Keratinocyte (primary cell): Measurements from ENCODE around the gene SLC52A1. TPM values are rescaled to one million over a fixed set of nuclear protein-coding genes. Genes with fewer than 3 reads are reported as not detected.

Experiments used
- DNase-seq: peaks from one replicate; pipeline ENCODE4 v3.0.0-alpha.2; 2011; ENCODE audit warnings: low read depth, missing footprints, low spot score
- FAIRE-seq: peaks from 2 replicates; lab custom pipeline; 2011; peaks lifted over from hg19 to GRCh38; lab: Jason Lieb, UNC
- H2AFZ ChIP-seq: 2 replicates; pipeline ENCODE4 v1.6.0; 2012; ENCODE audit warnings: low read length, control low read depth, inconsistent platforms; ENCODE audit not compliant: control insufficient read depth
- H3K27ac ChIP-seq: 2 replicates; pipeline ENCODE4 v1.5.1; 2011; ENCODE audit warnings: low read length; ENCODE audit not compliant: control insufficient read depth, insufficient read depth
- H3K27me3 ChIP-seq: 3 replicates; pipeline ENCODE4 v1.6.0; 2011; ENCODE audit warnings: low read length; ENCODE audit not compliant: control insufficient read depth, insufficient read depth; ENCODE audit errors: extremely low read depth
- H3K36me3 ChIP-seq, 2 experiments: 2 replicates in 1 of 2; 3 replicates in 1 of 2; pipeline ENCODE4 v1.5.1; 2011; ENCODE audit warnings: low read length in 2 of 2, mild to moderate bottlenecking in 1 of 2; ENCODE audit not compliant: control insufficient read depth in 2 of 2, insufficient read depth in 2 of 2; ENCODE audit errors: extremely low read depth in 1 of 2
- H3K4me1 ChIP-seq: 3 replicates; pipeline ENCODE4 v1.5.1; 2011; ENCODE audit warnings: low read length; ENCODE audit not compliant: control insufficient read depth, insufficient read depth; ENCODE audit errors: extremely low read depth
- H3K4me2 ChIP-seq: 3 replicates; pipeline ENCODE4 v1.6.0; 2011; ENCODE audit warnings: low read depth, low read length; ENCODE audit not compliant: control insufficient read depth, insufficient read depth; ENCODE audit errors: extremely low read depth
- H3K4me3 ChIP-seq, 3 experiments: fragments of 200-600 bp in 1 of 3; sonication (generic) in 1 of 3; 2 replicates in 2 of 3; 3 replicates in 1 of 3; pipeline ENCODE4 v1.5.1; 2011 to 2016; ENCODE audit warnings: low read length in 3 of 3, mild to moderate bottlenecking in 3 of 3, control low read depth in 2 of 3, inconsistent platforms in 1 of 3, low read depth in 1 of 3, mixed read lengths in 1 of 3, mixed run types in 1 of 3, moderate library complexity in 1 of 3; ENCODE audit not compliant: control insufficient read depth in 2 of 3, insufficient read depth in 2 of 3; ENCODE audit errors: extremely low read depth in 1 of 3
- H3K79me2 ChIP-seq: 2 replicates; pipeline ENCODE4 v1.6.0; 2012; ENCODE audit warnings: low read length; ENCODE audit not compliant: control insufficient read depth, insufficient read depth
- H3K9ac ChIP-seq: 3 replicates; pipeline ENCODE4 v1.6.0; 2011; ENCODE audit warnings: low read length; ENCODE audit not compliant: control insufficient read depth, insufficient read depth; ENCODE audit errors: extremely low read depth
- H3K9me1 ChIP-seq: 3 replicates; pipeline ENCODE4 v1.6.0; 2011; ENCODE audit warnings: low read length; ENCODE audit not compliant: control insufficient read depth, insufficient read depth; ENCODE audit errors: extremely low read depth
- H3K9me3 ChIP-seq: 2 replicates; pipeline ENCODE4 v1.5.1; 2012; ENCODE audit warnings: low read depth, low read length; ENCODE audit not compliant: control insufficient read depth
- H4K20me1 ChIP-seq: 3 replicates; pipeline ENCODE4 v1.6.0; 2011; ENCODE audit warnings: low read length; ENCODE audit not compliant: control insufficient read depth, insufficient read depth; ENCODE audit errors: extremely low read depth
- EZH2 ChIP-seq: IDR thresholded peaks from one replicate; pipeline ENCODE4 v1.6.1; 2012; ENCODE audit warnings: inconsistent platforms, mild to moderate bottlenecking, low read length, moderate library complexity
- dilution Hi-C: fragments of 300-500 bp; cut with MboI; formaldehyde crosslinking; loops from one replicate; pipeline ENCODE4 v1.7.0; 2020; ENCODE audit warnings: low sequenced_read_pairs; ENCODE audit not compliant: extremely low pct_ligation_motif_present
- polyA plus RNA-seq, 5 experiments: library from polyadenylated mRNA; depleted of rRNA in 3 of 5; stranded (reverse) in 3 of 5; stranded (forward) in 1 of 5; unstranded in 1 of 5; fragments of >200 nt; gene quantifications; 1 replicate in 1 of 5; 2 replicates in 3 of 5; 3 replicates in 1 of 5; pipeline versions ENCODE4 v1.2.1 to v1.2.3, GENCODE V29; 2011 to 2012; ENCODE audit warnings: missing spikeins in 2 of 5, low read depth in 1 of 5, low replicate concordance in 1 of 5
- TF ChIP-seq, protein P1 (sequence below), 3 experiments: IDR thresholded peaks in 1 of 3; conservative IDR thresholded peaks in 1 of 3; optimal IDR thresholded peaks in 1 of 3; 2 replicates in 2 of 3; 3 replicates in 1 of 3; pipeline versions ENCODE3 to v1.5.1; 2011; ENCODE audit warnings: low read length in 3 of 3, mild to moderate bottlenecking in 3 of 3, moderate library complexity in 2 of 3, control low read depth in 1 of 3, inconsistent platforms in 1 of 3; ENCODE audit not compliant: insufficient read depth in 2 of 3; ENCODE audit errors: extremely low read depth in 1 of 3

SLC52A1 gene
- polyA plus RNA-seq, 1 donor (not counting 4 experiments of a cell fraction or from before 2014, with no cell fraction given), result 0.21 TPM

DNA sequence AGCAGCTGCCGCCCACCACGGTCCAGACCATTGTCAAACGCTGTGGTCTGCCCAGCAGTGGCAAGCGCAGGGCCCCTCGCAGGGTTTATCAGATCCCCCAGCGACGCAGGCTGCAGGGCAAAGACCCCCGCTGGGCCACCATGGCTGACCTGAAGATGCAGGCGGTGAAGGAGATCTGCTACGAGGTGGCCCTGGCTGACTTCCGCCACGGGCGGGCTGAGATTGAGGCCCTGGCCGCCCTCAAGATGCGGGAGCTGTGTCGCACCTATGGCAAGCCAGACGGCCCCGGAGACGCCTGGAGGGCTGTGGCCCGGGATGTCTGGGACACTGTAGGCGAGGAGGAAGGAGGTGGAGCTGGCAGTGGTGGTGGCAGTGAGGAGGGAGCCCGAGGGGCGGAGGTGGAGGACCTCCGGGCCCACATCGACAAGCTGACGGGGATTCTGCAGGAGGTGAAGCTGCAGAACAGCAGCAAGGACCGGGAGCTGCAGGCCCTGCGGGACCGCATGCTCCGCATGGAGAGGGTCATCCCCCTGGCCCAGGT lies 13.0 kb downstream of the SLC52A1 start:
- Histone ChIP-seq H3K4me1 (peaks cover 4% of the 10 kb centered on the region), H3K9me1 (no peaks in the 10 kb centered on the region), H4K20me1 (no peaks in the 10 kb centered on the region), H3K27me3 (no peaks in the 10 kb centered on the region), H3K36me3 (peaks cover 33 to 50% of the 10 kb centered on the region in 2 experiments), H3K27ac (no peak overlapping the region), H2AFZ (no peak overlapping the region), H3K4me3 (no peak overlapping the region), H3K9ac (no peak overlapping the region), H3K9me3 (no peaks in the 10 kb centered on the region), H3K4me2 (no peak overlapping the region), H3K79me2 (no peaks in the 10 kb centered on the region)
- FAIRE-seq (no peak), DNase-seq (no peak)
- TF ChIP-seq, protein P1, sequence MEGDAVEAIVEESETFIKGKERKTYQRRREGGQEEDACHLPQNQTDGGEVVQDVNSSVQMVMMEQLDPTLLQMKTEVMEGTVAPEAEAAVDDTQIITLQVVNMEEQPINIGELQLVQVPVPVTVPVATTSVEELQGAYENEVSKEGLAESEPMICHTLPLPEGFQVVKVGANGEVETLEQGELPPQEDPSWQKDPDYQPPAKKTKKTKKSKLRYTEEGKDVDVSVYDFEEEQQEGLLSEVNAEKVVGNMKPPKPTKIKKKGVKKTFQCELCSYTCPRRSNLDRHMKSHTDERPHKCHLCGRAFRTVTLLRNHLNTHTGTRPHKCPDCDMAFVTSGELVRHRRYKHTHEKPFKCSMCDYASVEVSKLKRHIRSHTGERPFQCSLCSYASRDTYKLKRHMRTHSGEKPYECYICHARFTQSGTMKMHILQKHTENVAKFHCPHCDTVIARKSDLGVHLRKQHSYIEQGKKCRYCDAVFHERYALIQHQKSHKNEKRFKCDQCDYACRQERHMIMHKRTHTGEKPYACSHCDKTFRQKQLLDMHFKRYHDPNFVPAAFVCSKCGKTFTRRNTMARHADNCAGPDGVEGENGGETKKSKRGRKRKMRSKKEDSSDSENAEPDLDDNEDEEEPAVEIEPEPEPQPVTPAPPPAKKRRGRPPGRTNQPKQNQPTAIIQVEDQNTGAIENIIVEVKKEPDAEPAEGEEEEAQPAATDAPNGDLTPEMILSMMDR (optimal IDR thresholded peaks at IDR 0.05 in 1 of 3, IDR thresholded peaks at IDR 0.05 in 1 of 3, conservative IDR thresholded peaks at IDR 0.05 in 1 of 3; ENCODE audit: extremely low read depth in 1 of 3, insufficient read depth in 2 of 3, low read length in 3 of 3), result no peak
- no peak for TF ChIP-seq EZH2
- dilution Hi-C loops, result no loop called here

DNA sequence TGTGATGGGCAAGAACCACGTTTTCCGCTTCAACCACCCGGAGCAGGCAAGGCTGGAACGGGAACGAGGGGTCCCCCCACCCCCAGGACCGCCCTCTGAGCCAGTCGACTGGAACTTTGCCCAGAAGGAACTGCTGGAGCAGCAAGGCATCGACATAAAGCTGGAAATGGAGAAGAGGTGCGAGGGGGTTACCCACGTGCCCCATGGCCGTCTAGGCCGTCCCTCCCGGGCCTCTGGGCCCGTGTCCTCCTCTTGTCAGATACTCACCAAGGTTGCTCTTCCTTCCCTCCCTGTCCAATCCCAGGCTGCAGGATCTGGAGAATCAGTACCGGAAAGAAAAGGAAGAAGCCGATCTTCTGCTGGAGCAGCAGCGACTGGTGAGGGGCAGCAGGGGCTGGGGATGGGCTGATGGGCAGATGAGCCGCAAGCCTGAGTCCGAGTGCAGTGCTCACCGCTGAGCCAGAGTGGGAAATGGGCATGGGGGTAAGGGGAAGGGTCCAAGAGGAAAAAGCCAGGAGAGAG lies 14.7 kb downstream of the SLC52A1 start:
- FAIRE-seq (no peak), DNase-seq (no peak)
- no peaks in the 10 kb centered on the region for H4K20me1 ChIP-seq
- peaks cover 33 to 57% of the 10 kb centered on the region in 2 experiments for H3K36me3 ChIP-seq
- H3K9me1 ChIP-seq, result no peaks in the 10 kb centered on the region
- H3K4me3 ChIP-seq, result no peak overlapping the region
- no peaks in the 10 kb centered on the region for H3K4me1 ChIP-seq
- no peak overlapping the region for H3K27ac ChIP-seq
- H3K79me2 ChIP-seq, result no peaks in the 10 kb centered on the region
- no peak overlapping the region for H2AFZ ChIP-seq
- no peak overlapping the region for H3K4me2 ChIP-seq
- dilution Hi-C loops, result no loop called here
- TF ChIP-seq, protein P1 (optimal IDR thresholded peaks at IDR 0.05 in 1 of 3, IDR thresholded peaks at IDR 0.05 in 1 of 3, conservative IDR thresholded peaks at IDR 0.05 in 1 of 3; ENCODE audit: extremely low read depth in 1 of 3, insufficient read depth in 2 of 3, low read length in 3 of 3), result no peak
- no peak for TF ChIP-seq EZH2
- no peaks in the 10 kb centered on the region for H3K9me3 ChIP-seq
- no peak overlapping the region for H3K9ac ChIP-seq
- no peaks in the 10 kb centered on the region for H3K27me3 ChIP-seq
